ENCODE results near the gene C22orf15.

The C22orf15 gene

GRCh38 chr22:23760056-23760455, 2.7 kb upstream of the C22orf15 start:
- no CpG with 5 or more reads among the region's 6 CpGs for WGBS (ENCODE audit: insufficient coverage, insufficient read length)
- Histone ChIP-seq H3K27me3 (ENCODE audit: control insufficient read depth, insufficient read depth, low read length) (no peaks in the 10 kb centered on the region), H3K4me1 (ENCODE audit: control insufficient read depth, insufficient read depth, low read length) (peaks cover 10% of the 10 kb centered on the region), H3K27ac (ENCODE audit: low read length) (no peak overlapping the region), H3K9me3 (ENCODE audit: control insufficient read depth, insufficient read depth, low read length) (no peaks in the 10 kb centered on the region), H3K36me3 (ENCODE audit: control insufficient read depth, insufficient read depth, low read length) (peaks cover 2% of the 10 kb centered on the region; the same call in 1 of the 2 replicates), H3K4me3 (ENCODE audit: low read length) (no peak overlapping the region)
- no peak for DNase-seq (ENCODE audit: low read depth, low spot score)

GRCh38 chr22:23763579-23763945, 772 bp downstream of the C22orf15 start:
- H3K36me3 ChIP-seq (ENCODE audit: control insufficient read depth, insufficient read depth, low read length): peaks cover 2% of the 10 kb centered on the region; the same call in 1 of the 2 replicates
- DNase-seq (ENCODE audit: low read depth, low spot score): no peak
- no peak overlapping the region for H3K4me3 ChIP-seq (ENCODE audit: low read length)
- H3K4me1 ChIP-seq (ENCODE audit: control insufficient read depth, insufficient read depth, low read length): peaks cover 12% of the 10 kb centered on the region
- no CpG with 5 or more reads among the region's 17 CpGs for WGBS (ENCODE audit: insufficient coverage, insufficient read length)
- no peaks in the 10 kb centered on the region for H3K27me3 ChIP-seq (ENCODE audit: control insufficient read depth, insufficient read depth, low read length)
- no peak overlapping the region for H3K27ac ChIP-seq (ENCODE audit: low read length)
- no peaks in the 10 kb centered on the region for H3K9me3 ChIP-seq (ENCODE audit: control insufficient read depth, insufficient read depth, low read length)

GRCh38 chr22:23763954-23764353, 1.2 kb downstream of the C22orf15 start:
- H3K27me3 ChIP-seq (ENCODE audit: control insufficient read depth, insufficient read depth, low read length): no peaks in the 10 kb centered on the region
- DNase-seq (ENCODE audit: low read depth, low spot score): no peak
- peaks cover 2% of the 10 kb centered on the region; the same call in 1 of the 2 replicates for H3K36me3 ChIP-seq (ENCODE audit: control insufficient read depth, insufficient read depth, low read length)
- no peak overlapping the region for H3K27ac ChIP-seq (ENCODE audit: low read length)
- no peak overlapping the region for H3K4me3 ChIP-seq (ENCODE audit: low read length)
- WGBS (ENCODE audit: insufficient coverage, insufficient read length): no CpG with 5 or more reads among the region's 7 CpGs
- peaks cover 12% of the 10 kb centered on the region for H3K4me1 ChIP-seq (ENCODE audit: control insufficient read depth, insufficient read depth, low read length)
- no peaks in the 10 kb centered on the region for H3K9me3 ChIP-seq (ENCODE audit: control insufficient read depth, insufficient read depth, low read length)

GRCh38 chr22:23764899-23765881, 2.4 kb downstream of the C22orf15 start:
- Histone ChIP-seq H3K27ac (ENCODE audit: low read length) (no peak overlapping the region), H3K4me3 (ENCODE audit: low read length) (no peak overlapping the region), H3K36me3 (ENCODE audit: control insufficient read depth, insufficient read depth, low read length) (peaks cover 2% of the 10 kb centered on the region; the same call in 1 of the 2 replicates), H3K27me3 (ENCODE audit: control insufficient read depth, insufficient read depth, low read length) (no peaks in the 10 kb centered on the region), H3K9me3 (ENCODE audit: control insufficient read depth, insufficient read depth, low read length) (no peaks in the 10 kb centered on the region), H3K4me1 (ENCODE audit: control insufficient read depth, insufficient read depth, low read length) (peaks cover 12% of the 10 kb centered on the region)
- no peak for DNase-seq (ENCODE audit: low read depth, low spot score)
- WGBS (ENCODE audit: insufficient coverage, insufficient read length): no CpG with 5 or more reads among the region's 9 CpGs

- peak overlapping the region; percentile 48; the same call in 1 of the 2 replicates for H3K4me3 ChIP-seq (ENCODE audit: low read length)
- H3K4me1 ChIP-seq (ENCODE audit: control insufficient read depth, insufficient read depth, low read length): peaks cover 14% of the 10 kb centered on the region
- no peak for DNase-seq (ENCODE audit: low read depth, low spot score)
- H3K9me3 ChIP-seq (ENCODE audit: control insufficient read depth, insufficient read depth, low read length): no peaks in the 10 kb centered on the region
- H3K36me3 ChIP-seq (ENCODE audit: control insufficient read depth, insufficient read depth, low read length): peaks cover 2% of the 10 kb centered on the region; the same call in 1 of the 2 replicates
- no CpG with 5 or more reads among the region's 27 CpGs for WGBS (ENCODE audit: insufficient coverage, insufficient read length)
- H3K27me3 ChIP-seq (ENCODE audit: control insufficient read depth, insufficient read depth, low read length): no peaks in the 10 kb centered on the region
- H3K27ac ChIP-seq (ENCODE audit: low read length): no peak overlapping the region
These were observed 4.5 kb downstream of the C22orf15 start for GRCh38 chr22:23767303-23767672.

- H3K36me3 ChIP-seq (ENCODE audit: control insufficient read depth, insufficient read depth, low read length): peaks cover 2% of the 10 kb centered on the region; the same call in 1 of the 2 replicates
- H3K4me3 ChIP-seq (ENCODE audit: low read length): peak within 1 kb of the TSS; percentile 48; the same call in 1 of the 2 replicates
- H3K4me1 ChIP-seq (ENCODE audit: control insufficient read depth, insufficient read depth, low read length): peaks cover 14% of the 10 kb centered on the region
- H3K27ac ChIP-seq (ENCODE audit: low read length): no peak within 1 kb of the TSS
- H3K9me3 ChIP-seq (ENCODE audit: control insufficient read depth, insufficient read depth, low read length): no peaks in the 10 kb centered on the region
- WGBS (ENCODE audit: insufficient coverage, insufficient read length): no CpG with 5 or more reads among the region's 63 CpGs
- no peaks in the 10 kb centered on the region for H3K27me3 ChIP-seq (ENCODE audit: control insufficient read depth, insufficient read depth, low read length)
- no peak for DNase-seq (ENCODE audit: low read depth, low spot score)
These were observed 5.1 kb downstream of the C22orf15 start, which contains the start of gene CHCHD10 for GRCh38 chr22:23767673-23768548. TSS of gene CHCHD10 (minus strand) at chr22:23767972. CDS start at chr22:23767874, 98 bp downstream.

- peaks cover 2% of the 10 kb centered on the region; the same call in 1 of the 2 replicates for H3K36me3 ChIP-seq (ENCODE audit: control insufficient read depth, insufficient read depth, low read length)
- no peak overlapping the region for H3K4me3 ChIP-seq (ENCODE audit: low read length)
- no peaks in the 10 kb centered on the region for H3K9me3 ChIP-seq (ENCODE audit: control insufficient read depth, insufficient read depth, low read length)
- H3K27ac ChIP-seq (ENCODE audit: low read length): no peak overlapping the region
- no CpG with 5 or more reads among the region's 6 CpGs for WGBS (ENCODE audit: insufficient coverage, insufficient read length)
- DNase-seq (ENCODE audit: low read depth, low spot score): no peak
- H3K27me3 ChIP-seq (ENCODE audit: control insufficient read depth, insufficient read depth, low read length): peaks cover 13% of the 10 kb centered on the region
- peaks cover 11% of the 10 kb centered on the region for H3K4me1 ChIP-seq (ENCODE audit: control insufficient read depth, insufficient read depth, low read length)
These were observed 6.7 kb downstream of the C22orf15 start for GRCh38 chr22:23769321-23769965.

- H3K9me3 ChIP-seq (ENCODE audit: control insufficient read depth, insufficient read depth, low read length): no peaks in the 10 kb centered on the region
- DNase-seq (ENCODE audit: low read depth, low spot score): no peak
- H3K27ac ChIP-seq (ENCODE audit: low read length): no peak overlapping the region
- WGBS (ENCODE audit: insufficient coverage, insufficient read length): no CpG with 5 or more reads among the region's 6 CpGs
- H3K36me3 ChIP-seq (ENCODE audit: control insufficient read depth, insufficient read depth, low read length): no peaks in the 10 kb centered on the region
- H3K4me3 ChIP-seq (ENCODE audit: low read length): peak overlapping the region; percentile 1; the same call in 1 of the 2 replicates
- peaks cover 13% of the 10 kb centered on the region for H3K27me3 ChIP-seq (ENCODE audit: control insufficient read depth, insufficient read depth, low read length)
- peaks cover 9% of the 10 kb centered on the region for H3K4me1 ChIP-seq (ENCODE audit: control insufficient read depth, insufficient read depth, low read length)
These were observed 9.5 kb downstream of the C22orf15 start for GRCh38 chr22:23772315-23772648.

GRCh38 chr22:23772649-23773473, 10.1 kb downstream of the C22orf15 start, which contains the start of gene MMP11:
TSS of gene MMP11 (plus strand) at chr22:23772849. CDS start at chr22:23772871, 22 bp downstream.
- Histone ChIP-seq H3K27ac (ENCODE audit: low read length) (no peak within 1 kb of the TSS), H3K36me3 (ENCODE audit: control insufficient read depth, insufficient read depth, low read length) (no peaks in the 10 kb centered on the region), H3K4me1 (ENCODE audit: control insufficient read depth, insufficient read depth, low read length) (peaks cover 9% of the 10 kb centered on the region), H3K27me3 (ENCODE audit: control insufficient read depth, insufficient read depth, low read length) (peaks cover 13% of the 10 kb centered on the region), H3K4me3 (ENCODE audit: low read length) (peak within 1 kb of the TSS; percentile 64), H3K9me3 (ENCODE audit: control insufficient read depth, insufficient read depth, low read length) (no peaks in the 10 kb centered on the region)
- WGBS (ENCODE audit: insufficient coverage, insufficient read length): no CpG with 5 or more reads among the region's 79 CpGs
- DNase-seq (ENCODE audit: low read depth, low spot score): no peak

Measured in iPS DF 6.9 (cell line).